ENCODE data around the gene ZNRF3. TPM values are rescaled to one million over a fixed set of nuclear protein-coding genes. Genes with fewer than 3 reads are reported as not detected.
"Not testable (repeated sequence)": the region's sequence is repeated elsewhere in the genome, so short reads cannot be mapped to it uniquely, and the experiment has no call there.

Gene ZNRF3
- total RNA-seq, 1 donor from 2014 or later = 10.5 TPM

GRCh38 chr22:28885939-28886338, 2.6 kb downstream of the ZNRF3 start:
- TF ChIP-seq CTCF (IDR thresholded peaks at IDR 0.05; ENCODE audit: insufficient read depth, low read length, poor library complexity, severe bottlenecking) = peak; percentile 14
- Histone ChIP-seq H3K27me3 (ENCODE audit: control insufficient read depth, insufficient read depth, low read length) (no peaks in the 10 kb centered on the region), H3K4me3 (ENCODE audit: low read depth, low read length) (peak overlapping the region; percentile 88), H3K36me3 (ENCODE audit: control insufficient read depth, insufficient read depth, low read length) (no peaks in the 10 kb centered on the region)
- DNase-seq (ENCODE audit: low read depth) = no peak

- H3K4me3 ChIP-seq (ENCODE audit: low read depth, low read length); H3K36me3 ChIP-seq (ENCODE audit: control insufficient read depth, insufficient read depth, low read length); H3K27me3 ChIP-seq (ENCODE audit: control insufficient read depth, insufficient read depth, low read length); DNase-seq (ENCODE audit: low read depth): not testable (repeated sequence)
Measured at GRCh38 chr22:28886679-28887078, 3.3 kb downstream of the ZNRF3 start.

- no peak for TF ChIP-seq CTCF (IDR thresholded peaks at IDR 0.05; ENCODE audit: insufficient read depth, low read length, poor library complexity, severe bottlenecking)
- DNase-seq (ENCODE audit: low read depth) = no peak
- no peaks in the 10 kb centered on the region for H3K27me3 ChIP-seq (ENCODE audit: control insufficient read depth, insufficient read depth, low read length)
- H3K36me3 ChIP-seq (ENCODE audit: control insufficient read depth, insufficient read depth, low read length) = no peaks in the 10 kb centered on the region
- H3K4me3 ChIP-seq (ENCODE audit: low read depth, low read length) = no peak overlapping the region
Measured at GRCh38 chr22:28887725-28888459, 4.5 kb downstream of the ZNRF3 start.

- no peaks in the 10 kb centered on the region for H3K36me3 ChIP-seq (ENCODE audit: control insufficient read depth, insufficient read depth, low read length)
- H3K4me3 ChIP-seq (ENCODE audit: low read depth, low read length) = no peak overlapping the region
- TF ChIP-seq CTCF (IDR thresholded peaks at IDR 0.05; ENCODE audit: insufficient read depth, low read length, poor library complexity, severe bottlenecking) = no peak
- H3K27me3 ChIP-seq (ENCODE audit: control insufficient read depth, insufficient read depth, low read length) = no peaks in the 10 kb centered on the region
- DNase-seq (ENCODE audit: low read depth) = no peak
Measured at GRCh38 chr22:28889478-28890024, 6.2 kb downstream of the ZNRF3 start.

GRCh38 chr22:28891156-28891733, 7.9 kb downstream of the ZNRF3 start:
- Histone ChIP-seq H3K27me3 (ENCODE audit: control insufficient read depth, insufficient read depth, low read length) (no peaks in the 10 kb centered on the region), H3K4me3 (ENCODE audit: low read depth, low read length) (no peak overlapping the region), H3K36me3 (ENCODE audit: control insufficient read depth, insufficient read depth, low read length) (no peaks in the 10 kb centered on the region)
- TF ChIP-seq CTCF (IDR thresholded peaks at IDR 0.05; ENCODE audit: insufficient read depth, low read length, poor library complexity, severe bottlenecking) = no peak
- DNase-seq (ENCODE audit: low read depth) = no peak

- TF ChIP-seq CTCF (IDR thresholded peaks at IDR 0.05; ENCODE audit: insufficient read depth, low read length, poor library complexity, severe bottlenecking) = no peak
- H3K27me3 ChIP-seq (ENCODE audit: control insufficient read depth, insufficient read depth, low read length) = no peaks in the 10 kb centered on the region
- no peaks in the 10 kb centered on the region for H3K36me3 ChIP-seq (ENCODE audit: control insufficient read depth, insufficient read depth, low read length)
- H3K4me3 ChIP-seq (ENCODE audit: low read depth, low read length) = no peak overlapping the region
- DNase-seq (ENCODE audit: low read depth) = no peak
Measured at GRCh38 chr22:28892175-28892731, 8.9 kb downstream of the ZNRF3 start.

All from kidney epithelial cell (primary cell).